Measurements from ENCODE around the gene KIAA0825.

The KIAA0825 gene

GRCh38 chr5:94212476-94212875, 405.9 kb downstream of the KIAA0825 start:
- DNase-seq (ENCODE audit: extremely low spot score), result no peak
- CTCF ChIA-PET, result interaction anchor here (1.1 kb wide), 1 partner anchor 12 kb away, joined by 3 read pairs; no protein-coding TSS in a partner anchor
- POLR2A ChIA-PET, result no interaction called here
- TF ChIP-seq ELF4 (IDR thresholded peaks at IDR 0.05) (no peak), SP1 (IDR thresholded peaks at IDR 0.05) (no peak), HDGF (IDR thresholded peaks at IDR 0.05; ENCODE audit: borderline replicate concordance) (no peak), L3MBTL2 (conservative IDR thresholded peaks at IDR 0.05) (no peak), SUZ12 (IDR thresholded peaks at IDR 0.05) (no peak), ARNT (IDR thresholded peaks at IDR 0.05) (no peak), CTBP1 (IDR thresholded peaks at IDR 0.05; ENCODE audit: borderline replicate concordance) (no peak), FOXA1 (IDR thresholded peaks at IDR 0.05) (no peak), FOXM1 (IDR thresholded peaks at IDR 0.05; ENCODE audit: borderline replicate concordance) (no peak), BHLHE40 (IDR thresholded peaks at IDR 0.05; ENCODE audit: borderline replicate concordance) (no peak), ZNF384 (IDR thresholded peaks at IDR 0.05) (no peak), LEF1 (IDR thresholded peaks at IDR 0.05; ENCODE audit: borderline replicate concordance) (no peak)

- CTCF ChIA-PET, result interaction anchor here (0.6 kb wide), 1 partner anchor 939 kb away, joined by 3 read pairs; no protein-coding TSS in a partner anchor
- TF ChIP-seq TARDBP (IDR thresholded peaks at IDR 0.05) (no peak), L3MBTL2 (conservative IDR thresholded peaks at IDR 0.05) (no peak), FOXM1 (IDR thresholded peaks at IDR 0.05; ENCODE audit: borderline replicate concordance) (no peak), CTBP1 (IDR thresholded peaks at IDR 0.05; ENCODE audit: borderline replicate concordance) (no peak), PKNOX1 (IDR thresholded peaks at IDR 0.05) (no peak), ELF4 (IDR thresholded peaks at IDR 0.05) (no peak)
- POLR2A ChIA-PET, result no interaction called here
- DNase-seq (ENCODE audit: extremely low spot score), result no peak
These were observed 408.5 kb downstream of the KIAA0825 start for GRCh38 chr5:94209774-94210355.

GRCh38 chr5:94209272-94209671, 409.1 kb downstream of the KIAA0825 start:
- TF ChIP-seq HDGF (IDR thresholded peaks at IDR 0.05; ENCODE audit: borderline replicate concordance) (no peak), LEF1 (IDR thresholded peaks at IDR 0.05; ENCODE audit: borderline replicate concordance) (no peak)
- ChIA-PET CTCF (no interaction called here), POLR2A (no interaction called here)
- DNase-seq (ENCODE audit: extremely low spot score), result no peak

- TF ChIP-seq FOXA1 (IDR thresholded peaks at IDR 0.05), result no peak
- TF ChIP-seq SUZ12 (IDR thresholded peaks at IDR 0.05), result no peak
- no peak for TF ChIP-seq ARNT (IDR thresholded peaks at IDR 0.05)
- no peak for TF ChIP-seq SP1 (IDR thresholded peaks at IDR 0.05)
- no peak for TF ChIP-seq NFRKB (IDR thresholded peaks at IDR 0.05)
- no peak for TF ChIP-seq PKNOX1 (IDR thresholded peaks at IDR 0.05)
- TF ChIP-seq BHLHE40 (IDR thresholded peaks at IDR 0.05; ENCODE audit: borderline replicate concordance), result no peak
- TF ChIP-seq ZNF384 (IDR thresholded peaks at IDR 0.05), result no peak
- no peak for TF ChIP-seq TARDBP (IDR thresholded peaks at IDR 0.05)
- no peak for TF ChIP-seq FOXK2 (IDR thresholded peaks at IDR 0.05)
- TF ChIP-seq CTBP1 (IDR thresholded peaks at IDR 0.05; ENCODE audit: borderline replicate concordance), result no peak
- no peak for TF ChIP-seq FOXM1 (IDR thresholded peaks at IDR 0.05; ENCODE audit: borderline replicate concordance)
- no peak for TF ChIP-seq ELF4 (IDR thresholded peaks at IDR 0.05)
- no peak for TF ChIP-seq HDGF (IDR thresholded peaks at IDR 0.05; ENCODE audit: borderline replicate concordance)
- TF ChIP-seq L3MBTL2 (conservative IDR thresholded peaks at IDR 0.05), result no peak
- no peak for TF ChIP-seq LEF1 (IDR thresholded peaks at IDR 0.05; ENCODE audit: borderline replicate concordance)
- CTCF ChIA-PET, result interaction anchor here (0.6 kb wide), 1 partner anchor 611 kb away, joined by 3 read pairs; no protein-coding TSS in a partner anchor
- POLR2A ChIA-PET, result no interaction called here
These were observed 418.8 kb downstream of the KIAA0825 start for GRCh38 chr5:94199566-94199965.

GRCh38 chr5:94197970-94198369, 420.4 kb downstream of the KIAA0825 start:
- ChIA-PET POLR2A (no interaction called here), CTCF (no interaction called here)
- TF ChIP-seq SP1 (IDR thresholded peaks at IDR 0.05) (no peak), NFRKB (IDR thresholded peaks at IDR 0.05) (no peak), FOXM1 (IDR thresholded peaks at IDR 0.05; ENCODE audit: borderline replicate concordance) (no peak), FOXK2 (IDR thresholded peaks at IDR 0.05) (no peak), LEF1 (IDR thresholded peaks at IDR 0.05; ENCODE audit: borderline replicate concordance) (no peak), L3MBTL2 (conservative IDR thresholded peaks at IDR 0.05) (no peak), PKNOX1 (IDR thresholded peaks at IDR 0.05) (no peak), ARNT (IDR thresholded peaks at IDR 0.05) (no peak), FOXA1 (IDR thresholded peaks at IDR 0.05) (no peak), ELF4 (IDR thresholded peaks at IDR 0.05) (no peak), CTBP1 (IDR thresholded peaks at IDR 0.05; ENCODE audit: borderline replicate concordance) (no peak), SUZ12 (IDR thresholded peaks at IDR 0.05) (no peak), TARDBP (IDR thresholded peaks at IDR 0.05) (no peak), HDGF (IDR thresholded peaks at IDR 0.05; ENCODE audit: borderline replicate concordance) (no peak), ZNF384 (IDR thresholded peaks at IDR 0.05) (no peak), BHLHE40 (IDR thresholded peaks at IDR 0.05; ENCODE audit: borderline replicate concordance) (no peak)
- no peak for DNase-seq (ENCODE audit: extremely low spot score)

More at GRCh38 chr5:94199566-94199965, 418.8 kb downstream of the KIAA0825 start:
- DNase-seq (ENCODE audit: extremely low spot score), result no peak

GRCh38 chr5:94196953-94197352, 421.5 kb downstream of the KIAA0825 start:
- ChIA-PET POLR2A (no interaction called here), CTCF (no interaction called here)
- no peak for TF ChIP-seq SUZ12 (IDR thresholded peaks at IDR 0.05)
- TF ChIP-seq CTBP1 (IDR thresholded peaks at IDR 0.05; ENCODE audit: borderline replicate concordance), result no peak
- TF ChIP-seq HDGF (IDR thresholded peaks at IDR 0.05; ENCODE audit: borderline replicate concordance), result no peak
- TF ChIP-seq TARDBP (IDR thresholded peaks at IDR 0.05), result no peak
- TF ChIP-seq ARNT (IDR thresholded peaks at IDR 0.05), result no peak
- no peak for TF ChIP-seq PKNOX1 (IDR thresholded peaks at IDR 0.05)
- TF ChIP-seq ZNF384 (IDR thresholded peaks at IDR 0.05), result no peak
- TF ChIP-seq FOXM1 (IDR thresholded peaks at IDR 0.05; ENCODE audit: borderline replicate concordance), result no peak
- no peak for TF ChIP-seq LEF1 (IDR thresholded peaks at IDR 0.05; ENCODE audit: borderline replicate concordance)
- TF ChIP-seq BHLHE40 (IDR thresholded peaks at IDR 0.05; ENCODE audit: borderline replicate concordance), result no peak
- no peak for TF ChIP-seq FOXA1 (IDR thresholded peaks at IDR 0.05)
- no peak for DNase-seq (ENCODE audit: extremely low spot score)
